HEK293T (cell line): ENCODE results near the gene TREX2.

Source experiments
- CTCF ChIA-PET: fragments of 350-600 bp; formaldehyde crosslinking; extraction: SDS; loops from one replicate; lab custom pipeline; 2021; ENCODE audit warnings: antibody characterized with exemption, inconsistent platforms; lab: Yijun Ruan, JAX
- POLR2A ChIA-PET: fragments of 350-600 bp; formaldehyde crosslinking; extraction: SDS; loops from one replicate; lab custom pipeline; 2020; ENCODE audit warnings: antibody characterized with exemption, inconsistent platforms; lab: Yijun Ruan, JAX
- DNase-seq: peaks from one replicate; pipeline ENCODE4 v3.0.0; 2012; ENCODE audit warnings: mixed read lengths; ENCODE audit errors: extremely low spot score
- ARNT ChIP-seq: fragments of 450-650 bp; IDR thresholded peaks from 2 replicates; pipeline ENCODE4 v1.6.1; 2017; ENCODE audit warnings: mild to moderate bottlenecking
- BHLHE40 ChIP-seq: fragments of 450-650 bp; IDR thresholded peaks from 2 replicates; pipeline ENCODE4 v1.6.1; 2016; ENCODE audit warnings: mild to moderate bottlenecking, moderate library complexity, borderline replicate concordance
- CTBP1 ChIP-seq: fragments of 450-650 bp; IDR thresholded peaks from 2 replicates; pipeline ENCODE4 v1.6.1; 2016; ENCODE audit warnings: borderline replicate concordance
- ELF4 ChIP-seq: fragments of 450-650 bp; IDR thresholded peaks from 2 replicates; pipeline ENCODE4 v1.6.1; 2017; ENCODE audit warnings: antibody characterized with exemption
- FOXA1 ChIP-seq: fragments of 450-650 bp; IDR thresholded peaks from 2 replicates; pipeline ENCODE4 v1.6.1; 2016; ENCODE audit warnings: mild to moderate bottlenecking
- FOXK2 ChIP-seq: fragments of 450-650 bp; IDR thresholded peaks from 2 replicates; pipeline ENCODE4 v1.6.1; 2016; ENCODE audit warnings: mild to moderate bottlenecking
- FOXM1 ChIP-seq: fragments of 450-650 bp; IDR thresholded peaks from 2 replicates; pipeline ENCODE4 v1.6.1; 2017; ENCODE audit warnings: mild to moderate bottlenecking, borderline replicate concordance
- HDGF ChIP-seq: fragments of 450-650 bp; IDR thresholded peaks from 2 replicates; pipeline ENCODE4 v1.6.1; 2017; ENCODE audit warnings: antibody characterized with exemption, borderline replicate concordance
- L3MBTL2 ChIP-seq: fragments of 450-650 bp; conservative IDR thresholded peaks from 2 replicates; pipeline ENCODE4 v1.6.1; 2016; ENCODE audit warnings: mild to moderate bottlenecking
- LEF1 ChIP-seq: fragments of 450-650 bp; IDR thresholded peaks from 2 replicates; pipeline ENCODE4 v1.6.1; 2017; ENCODE audit warnings: mild to moderate bottlenecking, borderline replicate concordance
- NFRKB ChIP-seq: fragments of 450-650 bp; IDR thresholded peaks from 2 replicates; pipeline ENCODE4 v1.6.1; 2016; ENCODE audit warnings: mild to moderate bottlenecking, moderate library complexity
- SP1 ChIP-seq: fragments of 450-650 bp; IDR thresholded peaks from 2 replicates; pipeline ENCODE4 v1.6.1; 2017
- SUZ12 ChIP-seq: fragments of 450-650 bp; IDR thresholded peaks from 2 replicates; pipeline ENCODE4 v1.6.1; 2016; ENCODE audit warnings: mild to moderate bottlenecking
- TARDBP ChIP-seq: fragments of 450-650 bp; IDR thresholded peaks from 2 replicates; pipeline ENCODE4 v1.6.1; 2016
- ZNF384 ChIP-seq: fragments of 450-650 bp; IDR thresholded peaks from 2 replicates; pipeline ENCODE4 v1.6.1; 2016
- TF ChIP-seq, protein P1 (sequence below): fragments of 450-650 bp; IDR thresholded peaks from 2 replicates; pipeline ENCODE4 v1.6.1; 2016

TREX2 gene

DNA sequence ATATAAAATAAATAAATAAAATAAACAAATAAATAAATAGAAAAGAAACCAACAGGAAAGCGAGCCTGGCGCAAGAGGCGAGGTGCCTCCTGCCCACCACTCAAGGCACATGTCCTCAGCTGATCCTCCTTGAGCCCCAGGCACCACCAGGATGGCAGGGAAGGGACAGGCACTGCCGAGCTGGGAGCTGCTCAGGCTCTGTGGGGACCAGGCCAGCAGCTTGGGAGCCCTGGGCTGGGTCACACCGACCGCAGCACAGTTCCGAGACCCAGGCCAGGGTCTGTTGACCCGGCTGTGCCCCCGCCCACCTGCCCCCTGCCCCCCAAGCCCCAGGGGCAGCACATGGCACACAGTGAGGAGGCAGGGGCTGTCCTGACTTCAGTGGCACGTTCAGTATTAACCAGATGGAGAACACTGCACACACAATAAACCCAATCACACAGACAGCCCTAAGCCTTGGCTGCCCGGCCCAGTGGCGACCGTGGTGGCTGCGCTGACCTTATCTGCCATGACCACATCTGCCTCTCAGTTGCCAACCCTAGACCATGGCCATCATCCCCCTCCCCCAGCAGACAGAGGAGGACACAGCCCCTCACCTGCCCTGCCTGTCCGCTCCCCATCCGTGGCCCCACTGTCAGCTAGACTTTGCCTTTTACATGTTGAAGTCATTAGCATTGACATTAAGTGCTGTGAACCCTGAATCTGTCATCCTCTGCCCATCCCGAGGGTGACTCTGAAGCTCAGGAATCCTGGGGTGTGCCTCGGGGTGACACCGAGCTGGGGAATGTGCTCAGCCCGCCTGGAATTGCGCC is 2.9 kb upstream of the TREX2 start:
- POLR2A ChIA-PET: no interaction called here
- TF ChIP-seq FOXA1 (no peak), NFRKB (no peak), CTBP1 (no peak)
- DNase-seq: no peak
- CTCF ChIA-PET: no interaction called here

DNA sequence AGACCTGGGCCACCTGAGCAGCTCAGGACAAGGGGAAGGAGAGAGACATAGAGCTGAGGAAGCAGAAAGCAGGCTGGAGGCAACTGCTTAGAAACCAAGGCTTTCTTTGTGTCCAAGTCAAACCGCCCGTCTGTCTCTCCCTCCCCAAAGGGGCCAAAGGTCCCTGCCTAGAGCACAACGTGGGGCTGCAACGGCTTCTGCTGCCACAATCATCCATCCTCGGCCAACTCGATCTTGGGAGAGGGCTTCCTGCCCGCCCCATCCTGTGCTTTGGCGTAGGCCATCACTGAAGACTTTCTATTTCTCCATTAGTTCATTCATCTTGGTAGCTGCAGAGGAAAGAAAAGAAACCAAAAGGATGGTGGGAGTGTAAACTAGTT is 1.7 kb upstream of the TREX2 start:
- no peak for DNase-seq
- POLR2A ChIA-PET: no interaction called here
- CTCF ChIA-PET: no interaction called here
- no peak for TF ChIP-seq CTBP1
- TF ChIP-seq FOXM1: no peak
- TF ChIP-seq LEF1: no peak
- TF ChIP-seq NFRKB: no peak
- TF ChIP-seq ARNT: no peak
- TF ChIP-seq ELF4: no peak
- TF ChIP-seq L3MBTL2: no peak
- TF ChIP-seq HDGF: no peak
- TF ChIP-seq SP1: no peak
- no peak for TF ChIP-seq ZNF384
- TF ChIP-seq TARDBP: no peak
- no peak for TF ChIP-seq SUZ12
- TF ChIP-seq, protein P1, sequence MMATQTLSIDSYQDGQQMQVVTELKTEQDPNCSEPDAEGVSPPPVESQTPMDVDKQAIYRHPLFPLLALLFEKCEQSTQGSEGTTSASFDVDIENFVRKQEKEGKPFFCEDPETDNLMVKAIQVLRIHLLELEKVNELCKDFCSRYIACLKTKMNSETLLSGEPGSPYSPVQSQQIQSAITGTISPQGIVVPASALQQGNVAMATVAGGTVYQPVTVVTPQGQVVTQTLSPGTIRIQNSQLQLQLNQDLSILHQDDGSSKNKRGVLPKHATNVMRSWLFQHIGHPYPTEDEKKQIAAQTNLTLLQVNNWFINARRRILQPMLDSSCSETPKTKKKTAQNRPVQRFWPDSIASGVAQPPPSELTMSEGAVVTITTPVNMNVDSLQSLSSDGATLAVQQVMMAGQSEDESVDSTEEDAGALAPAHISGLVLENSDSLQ: no peak
- no peak for TF ChIP-seq FOXA1
- TF ChIP-seq FOXK2: no peak
- no peak for TF ChIP-seq BHLHE40

DNA sequence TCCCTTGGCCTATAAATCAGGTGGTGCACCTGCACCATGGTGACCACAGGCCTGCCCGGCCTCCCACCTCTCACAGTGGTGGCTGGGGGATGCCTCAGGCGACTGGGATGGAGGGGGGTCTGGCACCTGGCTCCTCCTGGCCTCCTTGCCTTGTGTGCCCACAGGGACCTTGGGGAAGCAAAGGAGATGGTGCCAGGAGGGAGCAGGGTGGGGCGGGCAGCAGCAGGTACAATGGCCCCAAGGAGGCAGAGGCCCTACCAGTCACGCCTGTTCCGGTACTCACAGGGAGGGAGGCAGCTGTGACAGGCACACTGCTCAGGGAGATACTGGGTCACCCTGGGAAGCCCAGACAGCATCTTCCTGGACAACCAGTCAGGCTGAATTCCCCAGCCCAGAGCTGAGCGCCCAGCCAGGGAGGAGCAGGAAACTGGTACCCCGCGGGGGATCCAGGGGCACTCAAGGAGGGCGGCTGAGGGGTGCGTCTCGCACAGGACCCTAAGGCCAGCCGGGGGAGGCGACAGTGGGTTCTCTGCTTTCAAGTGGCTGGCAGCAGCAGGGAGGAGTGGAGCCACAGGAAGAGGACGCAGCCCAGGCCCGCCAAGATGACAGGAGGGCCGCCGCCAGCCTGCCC is 1.2 kb upstream of the TREX2 start:
- ChIA-PET POLR2A (no interaction called here), CTCF (no interaction called here)
- DNase-seq: no peak
- TF ChIP-seq HDGF (no peak), TARDBP (no peak), L3MBTL2 (no peak), LEF1 (no peak), SP1 (no peak), ARNT (no peak), ZNF384 (no peak), FOXM1 (no peak), ELF4 (no peak)
- TF ChIP-seq, protein P1: no peak

DNA sequence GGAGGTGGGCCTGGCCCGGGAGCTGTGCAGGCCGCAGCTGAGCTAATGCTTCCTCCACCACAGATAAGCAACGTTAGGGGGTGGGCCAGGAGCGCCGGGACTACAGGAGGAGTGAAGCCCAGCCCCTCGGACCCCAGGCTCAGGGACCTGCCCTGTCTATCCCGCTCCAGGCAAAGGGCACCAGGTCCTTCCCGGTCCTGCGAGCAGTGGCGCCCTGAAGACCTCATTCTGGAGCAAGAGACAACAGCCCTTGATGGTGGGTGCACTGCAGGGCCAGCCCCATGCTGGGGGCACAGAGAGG is 730 bp upstream of the TREX2 start:
- DNase-seq: no peak
- TF ChIP-seq ZNF384: no peak
- no peak for TF ChIP-seq HDGF
- no peak for TF ChIP-seq SP1
- no peak for TF ChIP-seq L3MBTL2
- no peak for TF ChIP-seq CTBP1
- TF ChIP-seq LEF1: no peak
- TF ChIP-seq FOXA1: no peak
- no peak for TF ChIP-seq ARNT
- ChIA-PET CTCF (no interaction called here), POLR2A (interaction anchor here (1.5 kb wide), 1 partner anchor 9 kb away, joined by 3 read pairs; no protein-coding TSS in a partner anchor)

DNA sequence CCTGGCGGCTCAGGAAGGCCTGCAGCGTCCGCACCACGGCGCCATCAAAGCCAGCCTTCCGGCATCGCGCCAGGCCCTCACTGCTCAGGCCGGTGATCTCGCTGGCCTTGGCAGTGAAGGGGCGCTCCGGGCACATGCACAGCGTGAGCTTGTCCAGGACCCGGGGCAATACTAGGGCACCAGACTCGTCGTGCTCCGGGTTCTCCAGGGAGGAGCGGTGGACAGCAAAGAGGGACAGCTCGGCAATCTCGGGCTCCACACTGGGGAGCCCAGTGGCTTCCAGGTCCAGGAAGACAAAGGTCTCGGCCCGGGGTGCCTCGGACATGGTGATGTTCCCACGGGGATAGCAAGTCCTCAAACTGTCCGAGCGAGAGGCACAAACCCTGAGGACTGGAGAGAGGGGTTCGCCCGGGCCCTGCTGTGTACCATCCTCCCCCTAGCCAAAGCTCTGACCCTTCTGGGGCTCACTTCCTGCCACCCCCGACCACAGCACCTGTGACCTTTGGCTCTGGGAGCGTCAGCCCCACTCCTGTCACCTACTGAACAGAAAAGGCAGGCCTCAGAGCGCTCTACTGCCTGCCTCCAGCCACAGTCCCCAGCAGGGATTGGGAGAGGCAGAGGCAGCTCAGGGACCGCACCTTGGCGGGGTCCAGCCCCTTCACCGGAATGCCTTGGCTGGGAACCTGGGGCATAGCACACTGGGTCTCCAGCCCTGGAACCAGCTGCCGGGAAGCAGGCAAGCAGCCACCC is 575 bp downstream of the TREX2 start:
- TF ChIP-seq CTBP1: no peak
- no peak for TF ChIP-seq HDGF
- TF ChIP-seq TARDBP: no peak
- no peak for TF ChIP-seq FOXA1
- DNase-seq: no peak
- CTCF ChIA-PET: no interaction called here
- POLR2A ChIA-PET: interaction anchor here (1.5 kb wide), 1 partner anchor 8 kb away, joined by 3 read pairs; no protein-coding TSS in a partner anchor

DNA sequence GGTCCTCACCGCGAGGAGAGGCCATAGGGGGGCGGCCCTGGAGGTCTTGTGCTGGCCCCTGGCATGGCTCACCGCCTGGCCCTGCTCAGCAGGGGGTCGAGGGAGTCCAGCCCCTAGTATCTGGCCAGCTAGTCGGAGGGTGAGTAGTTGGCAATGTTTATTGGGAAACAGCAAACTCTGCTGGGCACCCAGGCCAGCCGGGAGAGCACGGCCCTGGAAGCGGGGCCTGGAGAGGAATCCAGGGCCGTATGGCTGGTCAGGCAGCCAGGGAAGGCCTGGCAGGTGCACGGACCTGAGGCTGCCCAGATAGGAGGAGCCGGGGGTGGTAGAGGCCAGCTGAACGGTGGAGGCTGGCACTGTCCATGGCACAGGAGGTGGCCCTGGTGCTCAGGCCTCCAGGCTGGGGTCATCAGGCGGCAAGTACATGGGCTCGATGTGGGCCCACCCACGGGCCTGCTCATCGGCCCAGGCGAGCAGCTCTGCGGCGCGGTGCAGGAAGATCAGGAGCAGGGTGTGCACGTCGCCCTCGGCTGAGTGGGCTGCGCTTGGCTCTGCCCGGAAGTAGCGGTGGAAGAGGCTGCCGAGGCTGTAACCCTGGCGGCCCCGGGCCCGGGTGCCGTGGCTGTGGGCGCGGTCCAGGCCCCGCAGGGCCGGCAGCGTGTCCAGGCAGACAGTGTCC is 1.4 kb downstream of the TREX2 start:
- POLR2A ChIA-PET: no interaction called here
- CTCF ChIA-PET: no interaction called here

More for the DNA sequence above, 1.4 kb downstream of the TREX2 start:
- no peak for TF ChIP-seq CTBP1
- TF ChIP-seq TARDBP: no peak
- no peak for TF ChIP-seq L3MBTL2
- no peak for TF ChIP-seq ZNF384
- TF ChIP-seq ARNT: no peak
- TF ChIP-seq, protein P1: no peak
- no peak for TF ChIP-seq FOXA1
- no peak for TF ChIP-seq LEF1
- no peak for TF ChIP-seq HDGF
- no peak for TF ChIP-seq FOXK2
- DNase-seq: no peak
